ENCODE data around the gene EVI5.

EVI5 gene

GRCh38 chr1:92482665-92483609, 302.0 kb downstream of the EVI5 start:
- no peak for TF ChIP-seq CTCF (IDR thresholded peaks at IDR 0.05)
- H3K9me3 ChIP-seq: no peaks in the 10 kb centered on the region
- H3K27ac ChIP-seq: peak overlapping the region; percentile 79
- peak overlapping the region; percentile 84 to 90 for H3K4me3 ChIP-seq (ENCODE audit: low read depth in 1 of 2, low read length in 1 of 2)
- no peaks in the 10 kb centered on the region for H3K27me3 ChIP-seq
- H3K4me1 ChIP-seq (ENCODE audit: control insufficient read depth in 1 of 2, insufficient read depth in 1 of 2, low read depth in 1 of 2, low read length in 1 of 2): peaks cover 29 to 65% of the 10 kb centered on the region in 2 experiments
- no peaks in the 10 kb centered on the region for H3K36me3 ChIP-seq

DNA sequence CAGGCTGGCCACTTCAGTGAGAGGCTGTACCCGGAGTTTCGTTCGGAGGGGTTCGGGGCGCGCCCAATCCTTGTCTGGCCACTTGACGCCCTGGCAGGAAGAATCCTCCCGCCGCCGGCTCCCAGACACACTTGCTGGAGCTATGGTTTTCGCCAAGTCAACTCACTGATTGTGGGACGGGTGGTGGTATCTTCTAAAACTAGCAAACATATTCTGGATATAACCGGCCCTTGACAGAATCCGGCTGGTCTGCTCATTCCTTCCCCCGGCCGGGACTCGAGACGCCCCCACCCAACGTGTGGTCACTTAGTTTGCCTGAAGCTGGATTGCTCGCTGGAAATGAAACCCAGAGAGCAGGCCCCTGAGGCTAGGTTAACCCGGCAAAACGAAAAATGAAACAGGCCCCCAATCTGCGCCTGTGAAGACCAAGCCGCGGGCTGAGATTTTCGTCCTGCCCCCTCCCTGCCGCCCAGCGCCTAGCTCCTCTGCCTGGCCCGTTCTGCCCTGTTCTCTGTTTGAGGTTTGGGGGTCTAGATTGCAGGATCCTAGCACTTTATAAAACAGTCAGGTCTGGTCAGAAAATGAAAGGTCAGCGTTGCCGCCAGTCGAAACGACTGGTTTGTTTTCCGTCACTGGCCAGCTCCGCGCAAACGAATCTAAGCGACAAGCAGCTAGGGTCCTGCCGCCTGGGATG, 302.8 kb downstream of the EVI5 start:
- no peak for TF ChIP-seq CTCF (IDR thresholded peaks at IDR 0.05)
- no peaks in the 10 kb centered on the region for H3K36me3 ChIP-seq
- H3K27me3 ChIP-seq: no peaks in the 10 kb centered on the region
- peak overlapping the region; percentile 79 for H3K27ac ChIP-seq
- H3K9me3 ChIP-seq: no peaks in the 10 kb centered on the region
- peak overlapping the region; percentile 84 to 90 for H3K4me3 ChIP-seq (ENCODE audit: low read depth in 1 of 2, low read length in 1 of 2)
- peaks cover 26 to 57% of the 10 kb centered on the region in 2 experiments for H3K4me1 ChIP-seq (ENCODE audit: control insufficient read depth in 1 of 2, insufficient read depth in 1 of 2, low read depth in 1 of 2, low read length in 1 of 2)

DNA sequence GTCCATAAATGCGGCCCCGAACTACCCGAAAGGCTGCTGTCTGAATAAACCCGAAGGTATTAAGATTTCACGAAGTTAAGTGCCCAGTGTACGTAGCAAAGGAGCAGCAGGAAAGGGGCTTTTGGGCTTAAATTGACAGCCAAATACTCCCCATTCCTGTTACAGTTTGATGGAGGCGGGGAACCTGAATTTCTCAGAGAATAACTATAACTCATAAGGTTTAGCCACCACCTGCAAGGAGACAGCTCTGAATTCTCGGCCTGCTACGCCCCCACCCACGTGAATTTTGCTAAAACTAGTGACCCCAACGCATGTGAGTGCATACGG, 303.3 kb downstream of the EVI5 start:
- Histone ChIP-seq H3K36me3 (no peaks in the 10 kb centered on the region), H3K27ac (no peak overlapping the region), H3K4me1 (ENCODE audit: control insufficient read depth in 1 of 2, insufficient read depth in 1 of 2, low read depth in 1 of 2, low read length in 1 of 2) (peaks cover 27 to 59% of the 10 kb centered on the region in 2 experiments), H3K9me3 (no peaks in the 10 kb centered on the region), H3K27me3 (no peaks in the 10 kb centered on the region), H3K4me3 (ENCODE audit: low read depth in 1 of 2, low read length in 1 of 2) (peak overlapping the region; percentile 84 to 90)
- no peak for TF ChIP-seq CTCF (IDR thresholded peaks at IDR 0.05)

GRCh38 chr1:92480813-92481598, 303.9 kb downstream of the EVI5 start:
- Histone ChIP-seq H3K27me3 (no peaks in the 10 kb centered on the region), H3K9me3 (no peaks in the 10 kb centered on the region), H3K36me3 (no peaks in the 10 kb centered on the region), H3K4me3 (ENCODE audit: low read depth in 1 of 2, low read length in 1 of 2) (peak overlapping the region in 1 of 2 experiments; percentile 90), H3K27ac (no peak overlapping the region), H3K4me1 (ENCODE audit: control insufficient read depth in 1 of 2, insufficient read depth in 1 of 2, low read depth in 1 of 2, low read length in 1 of 2) (peaks cover 33 to 64% of the 10 kb centered on the region in 2 experiments)
- no peak for TF ChIP-seq CTCF (IDR thresholded peaks at IDR 0.05)

GRCh38 chr1:92480200-92480812, 304.6 kb downstream of the EVI5 start:
- H3K27me3 ChIP-seq: no peaks in the 10 kb centered on the region

More at GRCh38 chr1:92480200-92480812, 304.6 kb downstream of the EVI5 start:
- H3K4me1 ChIP-seq (ENCODE audit: control insufficient read depth in 1 of 2, insufficient read depth in 1 of 2, low read depth in 1 of 2, low read length in 1 of 2): peaks cover 39 to 62% of the 10 kb centered on the region in 2 experiments
- H3K9me3 ChIP-seq: no peaks in the 10 kb centered on the region
- peak overlapping the region; percentile 65 for H3K27ac ChIP-seq
- TF ChIP-seq CTCF (IDR thresholded peaks at IDR 0.05): no peak
- no peak overlapping the region for H3K4me3 ChIP-seq (ENCODE audit: low read depth in 1 of 2, low read length in 1 of 2)
- no peaks in the 10 kb centered on the region for H3K36me3 ChIP-seq

Data from neutrophil (primary cell).